Measurements from ENCODE around the gene PRKG1. TPM values are rescaled to one million over a fixed set of nuclear protein-coding genes. Genes with fewer than 3 reads are reported as not detected.

PRKG1 gene
- total RNA-seq, 1 donor from 2014 or later, result 22.8 TPM

- no peaks in the 10 kb centered on the region for H3K27me3 Mint-ChIP-seq (ENCODE audit: low read depth)
- H3K36me3 Mint-ChIP-seq (ENCODE audit: low read depth), result peaks cover 2% of the 10 kb centered on the region
- no peak for TF ChIP-seq CTCF (IDR thresholded peaks at IDR 0.05)
- H3K4me1 Mint-ChIP-seq (ENCODE audit: low read depth), result peaks cover 33% of the 10 kb centered on the region
- no peak overlapping the region for H3K4me3 Mint-ChIP-seq (ENCODE audit: unreplicated experiment)
- DNase-seq (ENCODE audit: low spot score), result no peak
- H3K9me3 Mint-ChIP-seq (ENCODE audit: low read depth), result no peaks in the 10 kb centered on the region
- no peak overlapping the region for H3K27ac Mint-ChIP-seq (ENCODE audit: unreplicated experiment)
Measured at GRCh38 chr10:51188866-51189265, 114.6 kb downstream of the PRKG1 start.

GRCh38 chr10:51196508-51197175 lies 122.4 kb downstream of the PRKG1 start:
- Mint-ChIP-seq H3K27me3 (ENCODE audit: low read depth) (no peaks in the 10 kb centered on the region), H3K27ac (ENCODE audit: unreplicated experiment) (no peak overlapping the region), H3K36me3 (ENCODE audit: low read depth) (no peaks in the 10 kb centered on the region), H3K4me3 (ENCODE audit: unreplicated experiment) (no peak overlapping the region), H3K9me3 (ENCODE audit: low read depth) (no peaks in the 10 kb centered on the region), H3K4me1 (ENCODE audit: low read depth) (peaks cover 14% of the 10 kb centered on the region)
- no peak for DNase-seq (ENCODE audit: low spot score)
- TF ChIP-seq CTCF (IDR thresholded peaks at IDR 0.05), result no peak

GRCh38 chr10:51198170-51198569 lies 123.9 kb downstream of the PRKG1 start:
- TF ChIP-seq CTCF (IDR thresholded peaks at IDR 0.05), result no peak
- no peaks in the 10 kb centered on the region for H3K36me3 Mint-ChIP-seq (ENCODE audit: low read depth)

GRCh38 chr10:51201947-51202346 lies 127.7 kb downstream of the PRKG1 start:
- no peaks in the 10 kb centered on the region for H3K36me3 Mint-ChIP-seq (ENCODE audit: low read depth)
- TF ChIP-seq CTCF (IDR thresholded peaks at IDR 0.05), result no peak
- no peaks in the 10 kb centered on the region for H3K27me3 Mint-ChIP-seq (ENCODE audit: low read depth)
- H3K27ac Mint-ChIP-seq (ENCODE audit: unreplicated experiment), result no peak overlapping the region
- DNase-seq (ENCODE audit: low spot score), result no peak
- no peaks in the 10 kb centered on the region for H3K9me3 Mint-ChIP-seq (ENCODE audit: low read depth)
- no peak overlapping the region for H3K4me3 Mint-ChIP-seq (ENCODE audit: unreplicated experiment)
- H3K4me1 Mint-ChIP-seq (ENCODE audit: low read depth), result peaks cover 15% of the 10 kb centered on the region

More at GRCh38 chr10:51198170-51198569, 123.9 kb downstream of the PRKG1 start:
- Mint-ChIP-seq H3K27me3 (ENCODE audit: low read depth) (no peaks in the 10 kb centered on the region), H3K27ac (ENCODE audit: unreplicated experiment) (no peak overlapping the region), H3K4me3 (ENCODE audit: unreplicated experiment) (no peak overlapping the region), H3K4me1 (ENCODE audit: low read depth) (no peaks in the 10 kb centered on the region), H3K9me3 (ENCODE audit: low read depth) (no peaks in the 10 kb centered on the region)
- DNase-seq (ENCODE audit: low spot score), result no peak

- no peak for DNase-seq (ENCODE audit: low spot score)
- Mint-ChIP-seq H3K9me3 (ENCODE audit: low read depth) (no peaks in the 10 kb centered on the region), H3K27me3 (ENCODE audit: low read depth) (no peaks in the 10 kb centered on the region), H3K4me3 (ENCODE audit: unreplicated experiment) (no peak overlapping the region), H3K4me1 (ENCODE audit: low read depth) (peaks cover 20% of the 10 kb centered on the region), H3K27ac (ENCODE audit: unreplicated experiment) (no peak overlapping the region), H3K36me3 (ENCODE audit: low read depth) (no peaks in the 10 kb centered on the region)
- TF ChIP-seq CTCF (IDR thresholded peaks at IDR 0.05), result no peak
Measured at GRCh38 chr10:51203359-51203758, 129.1 kb downstream of the PRKG1 start.

All from chondrocyte (in vitro differentiated cells).